BLaER1 (cell line): Measurements from ENCODE around the gene CYP2J2.
"Not testable (repeated sequence)": the region's sequence is repeated elsewhere in the genome, so short reads cannot be mapped to it uniquely, and the experiment has no call there.

Experiments used
- H3K27ac ChIP-seq: shearing (Covaris generic); formaldehyde crosslinking; 2 replicates; pipeline ENCODE4 v1.8.1; 2022
- H3K27me3 ChIP-seq: shearing (Covaris generic); formaldehyde crosslinking; 2 replicates; pipeline ENCODE4 v1.8.1; 2022
- H3K36me3 ChIP-seq: shearing (Covaris generic); formaldehyde crosslinking; 2 replicates; pipeline ENCODE4 v1.8.1; 2022
- H3K4me1 ChIP-seq: shearing (Covaris generic); formaldehyde crosslinking; 2 replicates; pipeline ENCODE4 v1.8.1; 2022
- H3K4me2 ChIP-seq: shearing (Covaris generic); formaldehyde crosslinking; 2 replicates; pipeline ENCODE4 v1.8.1; 2022
- H3K4me3 ChIP-seq: shearing (Covaris generic); formaldehyde crosslinking; 2 replicates; pipeline ENCODE4 v1.8.1; 2022
- H3K9ac ChIP-seq: shearing (Covaris generic); formaldehyde crosslinking; 2 replicates; pipeline ENCODE4 v1.8.1; 2022
- H3K9me3 ChIP-seq: shearing (Covaris generic); formaldehyde crosslinking; 2 replicates; pipeline ENCODE4 v1.8.1; 2022
- H4K20me1 ChIP-seq: shearing (Covaris generic); formaldehyde crosslinking; 2 replicates; pipeline ENCODE4 v1.8.1; 2022
- Cebpa-rat ChIP-seq: shearing (Covaris generic); IDR thresholded peaks from 2 replicates; pipeline ENCODE4 v1.8.1; 2022

The CYP2J2 gene, protein sequence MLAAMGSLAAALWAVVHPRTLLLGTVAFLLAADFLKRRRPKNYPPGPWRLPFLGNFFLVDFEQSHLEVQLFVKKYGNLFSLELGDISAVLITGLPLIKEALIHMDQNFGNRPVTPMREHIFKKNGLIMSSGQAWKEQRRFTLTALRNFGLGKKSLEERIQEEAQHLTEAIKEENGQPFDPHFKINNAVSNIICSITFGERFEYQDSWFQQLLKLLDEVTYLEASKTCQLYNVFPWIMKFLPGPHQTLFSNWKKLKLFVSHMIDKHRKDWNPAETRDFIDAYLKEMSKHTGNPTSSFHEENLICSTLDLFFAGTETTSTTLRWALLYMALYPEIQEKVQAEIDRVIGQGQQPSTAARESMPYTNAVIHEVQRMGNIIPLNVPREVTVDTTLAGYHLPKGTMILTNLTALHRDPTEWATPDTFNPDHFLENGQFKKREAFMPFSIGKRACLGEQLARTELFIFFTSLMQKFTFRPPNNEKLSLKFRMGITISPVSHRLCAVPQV

DNA sequence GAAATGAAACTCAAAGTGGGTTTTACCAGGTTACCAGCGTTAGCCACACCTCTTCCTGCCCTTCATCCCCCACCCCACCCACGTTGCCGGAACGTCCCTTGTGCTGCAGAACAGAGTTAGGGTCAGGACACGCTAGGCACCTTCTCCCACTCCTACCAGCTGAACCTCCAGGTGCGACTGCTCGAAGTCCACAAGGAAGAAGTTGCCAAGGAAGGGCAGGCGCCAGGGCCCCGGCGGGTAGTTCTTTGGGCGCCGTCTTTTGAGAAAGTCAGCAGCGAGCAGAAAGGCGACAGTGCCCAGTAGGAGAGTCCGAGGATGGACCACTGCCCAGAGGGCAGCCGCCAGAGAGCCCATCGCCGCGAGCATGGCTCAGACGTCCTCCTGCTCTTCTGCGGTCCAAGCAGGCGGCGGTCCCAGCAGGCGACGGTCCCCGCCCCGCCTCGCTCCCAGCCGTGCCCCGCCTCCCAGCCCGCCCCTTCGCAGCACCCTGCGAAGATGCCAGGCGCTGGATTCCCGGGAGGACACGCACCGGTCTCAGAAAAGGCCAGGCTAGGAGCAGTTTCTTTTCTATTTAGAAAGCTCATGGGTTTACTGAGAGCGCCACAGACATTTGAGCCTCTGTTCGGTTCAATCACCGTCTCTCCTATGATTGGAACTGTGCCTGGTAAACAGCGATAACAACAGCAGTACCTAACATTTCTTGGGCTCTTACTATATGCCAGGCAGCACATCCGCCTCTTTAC lies at the start of gene CYP2J2:
Gene CYP2J2, minus strand, starts transcription at position 393 of the 743 bp plus-strand sequence. Its CDS starts 27 bp downstream, at position 366.
- H3K27me3 ChIP-seq = peaks cover 11% of the 10 kb centered on the region; the same call in 1 of the 2 replicates
- H3K4me3 ChIP-seq = peak within 1 kb of the TSS; percentile 56
- H3K9me3 ChIP-seq = peaks cover 6% of the 10 kb centered on the region; the same call in 1 of the 2 replicates
- no peak within 1 kb of the TSS for H3K9ac ChIP-seq
- no peaks in the 10 kb centered on the region for H4K20me1 ChIP-seq
- no peaks in the 10 kb centered on the region for H3K36me3 ChIP-seq
- no peak within 1 kb of the TSS for H3K27ac ChIP-seq
- H3K4me1 ChIP-seq = no peaks in the 10 kb centered on the region
- peak within 1 kb of the TSS; percentile 63 for H3K4me2 ChIP-seq
- no peak for TF ChIP-seq Cebpa-rat

DNA sequence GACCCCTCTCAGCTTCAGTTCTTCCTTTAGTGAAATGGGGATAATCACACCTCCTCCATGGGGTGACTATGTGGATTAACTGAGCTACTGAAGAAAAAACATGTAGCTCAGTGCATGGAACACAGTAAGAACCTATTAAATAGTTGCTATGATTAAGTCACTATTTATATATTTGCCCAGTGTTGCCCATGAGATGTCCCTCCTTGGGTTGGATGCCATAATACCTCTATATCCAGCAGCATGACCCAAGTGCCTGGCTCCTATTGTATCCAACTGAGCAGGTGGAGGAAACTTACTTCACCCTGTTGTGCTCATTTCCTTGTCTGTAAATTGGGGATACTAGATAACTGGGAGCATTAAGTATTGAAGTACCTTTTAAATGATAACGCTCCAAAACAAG lies 47.1 kb upstream of the CYP2J2 start:
- H3K27me3 ChIP-seq = no peaks in the 10 kb centered on the region
- no peaks in the 10 kb centered on the region for H4K20me1 ChIP-seq
- no peak overlapping the region for H3K4me3 ChIP-seq
- no peaks in the 10 kb centered on the region for H3K9me3 ChIP-seq
- no peak overlapping the region for H3K27ac ChIP-seq
- H3K36me3 ChIP-seq = no peaks in the 10 kb centered on the region
- H3K4me1 ChIP-seq = no peaks in the 10 kb centered on the region
- H3K9ac ChIP-seq = no peak overlapping the region
- no peak for TF ChIP-seq Cebpa-rat
- H3K4me2 ChIP-seq = no peak overlapping the region

DNA sequence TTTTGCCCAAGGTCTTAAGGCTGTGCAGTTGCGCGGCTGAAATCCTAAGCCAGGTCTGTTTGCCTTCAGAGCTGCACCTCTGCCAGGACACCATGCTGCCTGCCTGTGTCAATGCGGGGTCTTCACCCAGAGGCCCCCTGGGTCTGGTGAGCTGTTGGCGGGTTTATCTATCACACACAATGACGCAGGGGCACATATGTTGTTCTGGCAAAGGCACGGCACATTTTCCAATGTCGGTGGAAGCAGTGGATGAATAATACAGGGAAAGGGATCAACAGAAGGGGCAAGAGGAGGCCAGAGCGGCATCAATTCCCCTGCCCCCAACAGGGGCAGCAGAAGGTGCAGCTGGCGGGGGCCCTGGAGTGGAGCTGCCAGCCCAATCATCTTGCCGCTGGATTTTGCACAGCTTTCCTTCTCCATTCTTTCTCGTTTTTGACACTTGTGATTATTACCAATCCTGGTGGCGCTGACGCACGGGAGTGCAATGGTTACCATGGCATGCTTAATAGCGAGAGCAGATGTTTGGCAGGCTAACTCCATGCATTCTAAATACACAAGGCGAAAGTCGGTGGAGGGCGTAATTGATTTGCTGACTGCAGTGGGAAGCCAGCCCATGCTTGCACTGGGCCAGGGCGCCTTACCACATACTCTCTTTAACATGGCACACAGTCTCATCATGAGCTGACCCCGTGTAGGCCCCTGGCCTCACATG lies 45.8 kb upstream of the CYP2J2 start:
- Histone ChIP-seq H4K20me1 (no peaks in the 10 kb centered on the region), H3K4me2 (no peak overlapping the region), H3K4me1 (peaks cover 5% of the 10 kb centered on the region), H3K4me3 (no peak overlapping the region), H3K9me3 (no peaks in the 10 kb centered on the region), H3K9ac (no peak overlapping the region), H3K27ac (no peak overlapping the region), H3K36me3 (no peaks in the 10 kb centered on the region), H3K27me3 (no peaks in the 10 kb centered on the region)
- TF ChIP-seq Cebpa-rat = no peak

DNA sequence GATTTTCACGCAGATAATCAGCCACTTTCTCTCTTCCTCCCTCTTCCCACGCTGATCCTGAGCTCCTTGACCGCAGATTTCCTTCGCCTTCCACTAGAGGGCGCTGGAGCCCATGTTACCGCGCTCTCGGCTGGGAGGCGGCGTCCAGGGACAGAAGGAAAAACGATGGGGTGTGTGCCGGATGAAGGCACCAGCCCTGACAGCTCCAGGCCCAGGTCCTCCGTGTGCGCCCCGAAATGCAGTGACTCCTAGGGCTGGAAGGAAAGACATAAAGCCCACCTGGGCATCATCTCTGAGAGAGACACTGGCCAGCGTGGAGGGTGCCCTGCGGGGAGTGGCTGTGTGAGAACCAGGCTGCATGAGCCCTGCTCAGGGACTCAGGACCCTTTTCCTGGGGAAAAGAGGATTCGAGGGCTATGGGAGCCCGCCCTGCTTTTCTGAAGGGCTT lies 44.9 kb upstream of the CYP2J2 start:
- no peak overlapping the region for H3K9ac ChIP-seq
- no peak overlapping the region for H3K27ac ChIP-seq
- H3K36me3 ChIP-seq = no peaks in the 10 kb centered on the region
- no peak overlapping the region for H3K4me3 ChIP-seq
- H3K4me2 ChIP-seq = no peak overlapping the region
- H4K20me1 ChIP-seq = no peaks in the 10 kb centered on the region
- no peaks in the 10 kb centered on the region for H3K27me3 ChIP-seq
- no peak for TF ChIP-seq Cebpa-rat
- H3K9me3 ChIP-seq = no peaks in the 10 kb centered on the region
- peaks cover 11% of the 10 kb centered on the region for H3K4me1 ChIP-seq

DNA sequence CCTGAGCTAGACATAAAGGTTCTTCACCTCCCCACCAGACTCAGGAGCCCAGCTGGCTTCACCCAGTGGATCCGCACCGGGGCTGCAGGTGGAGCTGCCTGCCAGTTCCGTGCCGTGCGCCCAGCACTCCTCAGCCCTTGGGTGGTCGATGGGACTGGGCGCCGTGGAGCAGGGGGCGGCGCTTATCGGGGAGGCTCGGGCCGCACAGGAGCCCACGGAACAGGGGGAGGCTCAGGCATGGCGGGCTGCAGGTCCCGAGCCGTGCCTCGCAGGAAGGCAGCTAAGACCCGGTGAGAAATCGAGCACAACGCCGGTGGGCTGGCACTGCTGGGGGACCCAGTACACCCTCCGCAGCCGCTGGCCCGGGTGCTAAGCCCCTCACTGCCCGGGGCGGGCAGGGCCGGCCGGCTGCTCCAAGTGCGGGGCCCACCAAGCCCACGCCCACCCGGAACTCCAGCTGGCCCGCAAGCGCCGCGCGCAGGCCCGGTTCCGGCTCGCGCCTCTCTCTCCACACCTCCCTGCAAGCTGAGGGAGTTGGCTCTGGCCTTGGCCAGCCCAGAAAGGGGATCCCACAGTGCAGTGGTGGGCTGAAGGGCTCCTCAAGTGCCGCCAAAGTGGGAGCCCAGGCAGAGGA lies 43.1 kb upstream of the CYP2J2 start:
- not testable (repeated sequence) for H3K27ac ChIP-seq, H3K4me3 ChIP-seq, H3K9ac ChIP-seq, H3K9me3 ChIP-seq, H3K27me3 ChIP-seq, H3K4me2 ChIP-seq, H3K36me3 ChIP-seq, H4K20me1 ChIP-seq
- H3K4me1 ChIP-seq = peaks cover 11% of the 10 kb centered on the region

DNA sequence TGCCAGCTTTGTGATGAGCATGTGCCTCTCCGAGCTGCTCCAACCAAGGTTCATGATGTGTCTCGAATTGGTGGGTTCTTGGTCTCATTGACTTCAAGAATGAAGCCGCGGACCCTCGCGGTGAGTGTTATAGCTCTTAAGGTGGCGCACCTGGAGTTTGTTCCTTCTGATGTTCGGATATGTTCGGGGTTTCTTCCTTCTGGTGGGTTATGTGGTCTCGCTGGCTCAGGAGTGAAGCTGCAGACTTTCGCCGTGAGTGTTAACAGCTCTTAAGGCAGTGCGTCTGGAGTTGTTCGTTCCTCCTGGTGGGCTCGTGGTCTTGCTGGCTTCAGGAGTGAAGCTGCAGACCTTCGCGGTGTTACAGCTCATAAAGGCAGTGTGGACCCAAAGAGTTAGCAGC lies 42.2 kb upstream of the CYP2J2 start:
- not testable (repeated sequence) for H3K4me2 ChIP-seq, H3K36me3 ChIP-seq, H4K20me1 ChIP-seq, H3K27me3 ChIP-seq, H3K9me3 ChIP-seq, H3K27ac ChIP-seq, H3K9ac ChIP-seq, H3K4me3 ChIP-seq
- H3K4me1 ChIP-seq = peaks cover 11% of the 10 kb centered on the region

DNA sequence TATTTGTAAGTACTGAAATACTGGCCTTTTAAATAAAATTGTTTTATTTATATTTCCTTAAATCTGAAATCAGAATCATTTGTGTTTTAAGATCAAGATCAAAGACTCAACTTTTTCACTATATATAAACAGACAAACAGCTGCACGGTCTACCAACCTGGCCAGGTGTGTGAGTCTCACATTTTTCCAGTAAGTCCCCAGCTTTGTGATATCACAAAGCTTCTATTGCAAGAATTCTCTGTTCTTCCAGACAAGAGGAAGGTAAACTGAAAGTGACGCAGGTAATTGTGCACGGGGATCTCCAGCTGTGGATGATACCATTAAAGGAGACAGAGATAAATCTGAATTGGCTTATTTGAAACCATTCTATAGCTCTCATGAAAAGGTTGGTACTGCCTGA lies 41.2 kb upstream of the CYP2J2 start:
- H3K4me1 ChIP-seq = peaks cover 11% of the 10 kb centered on the region
- H3K27me3 ChIP-seq = no peaks in the 10 kb centered on the region
- 0 out of 2 replicates have a peak overlapping the region, but pooled peaks have one; percentile 18 for H3K4me2 ChIP-seq
- H3K27ac ChIP-seq = no peak overlapping the region
- no peaks in the 10 kb centered on the region for H4K20me1 ChIP-seq
- no peak overlapping the region for H3K4me3 ChIP-seq
- H3K9me3 ChIP-seq = no peaks in the 10 kb centered on the region
- no peak overlapping the region for H3K9ac ChIP-seq
- TF ChIP-seq Cebpa-rat = no peak
- no peaks in the 10 kb centered on the region for H3K36me3 ChIP-seq

DNA sequence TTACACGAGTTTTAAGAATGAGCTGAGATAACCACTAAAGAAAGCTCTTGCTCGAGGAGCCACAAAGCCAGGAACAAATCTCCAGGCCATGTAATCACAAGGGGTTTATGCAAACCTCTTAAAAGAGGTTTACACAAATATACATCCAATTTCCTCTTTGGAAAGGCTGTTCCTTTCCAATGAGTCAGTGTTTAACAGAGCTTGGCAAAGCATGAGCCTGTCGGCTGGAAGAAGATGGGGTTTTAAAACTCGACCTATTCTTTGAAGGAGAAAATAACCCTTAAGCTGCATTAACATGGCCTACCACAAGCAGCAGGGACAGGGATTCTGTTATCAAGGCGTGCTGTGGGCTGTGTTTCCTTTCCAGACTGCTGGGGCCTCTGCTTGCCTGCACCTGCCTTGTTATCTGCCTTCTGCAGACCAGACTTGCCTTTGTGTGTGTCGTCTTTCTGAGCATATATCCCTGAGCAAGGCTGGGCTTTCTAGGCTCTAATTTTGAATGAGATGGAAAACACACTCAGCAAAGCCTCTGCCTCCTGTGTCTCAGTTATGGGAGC lies 40.6 kb upstream of the CYP2J2 start:
- H3K4me1 ChIP-seq = peaks cover 11% of the 10 kb centered on the region
- H3K9ac ChIP-seq = no peak overlapping the region
- no peak for TF ChIP-seq Cebpa-rat
- no peaks in the 10 kb centered on the region for H4K20me1 ChIP-seq
- no peaks in the 10 kb centered on the region for H3K27me3 ChIP-seq
- no peak overlapping the region for H3K27ac ChIP-seq
- H3K36me3 ChIP-seq = no peaks in the 10 kb centered on the region
- H3K9me3 ChIP-seq = no peaks in the 10 kb centered on the region
- no peak overlapping the region for H3K4me3 ChIP-seq
- peak overlapping the region; percentile 18; the same call in 1 of the 2 replicates for H3K4me2 ChIP-seq

DNA sequence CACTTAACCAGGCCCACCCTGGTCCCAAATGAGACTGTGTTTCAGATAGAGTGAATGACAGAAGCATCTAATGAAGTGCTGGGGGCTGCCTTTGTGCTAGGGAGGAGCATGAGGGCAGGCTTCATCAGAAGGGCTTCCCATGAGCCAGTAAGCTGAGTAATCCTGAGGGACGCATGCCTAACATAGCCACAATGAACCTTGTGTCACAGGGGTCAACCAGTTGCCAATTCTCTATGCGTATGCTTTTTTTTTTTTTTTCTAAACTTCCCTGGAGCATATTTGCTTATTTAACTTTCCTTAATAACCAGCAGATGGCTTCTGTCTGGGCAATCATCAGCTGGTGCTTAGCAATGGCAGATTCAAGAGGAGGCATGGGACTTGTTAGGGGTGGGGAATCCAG lies 25.5 kb upstream of the CYP2J2 start:
- Histone ChIP-seq H3K9ac (no peak overlapping the region), H4K20me1 (no peaks in the 10 kb centered on the region), H3K4me3 (no peak overlapping the region), H3K36me3 (no peaks in the 10 kb centered on the region), H3K4me1 (no peaks in the 10 kb centered on the region), H3K27ac (no peak overlapping the region), H3K9me3 (no peaks in the 10 kb centered on the region), H3K4me2 (no peak overlapping the region), H3K27me3 (no peaks in the 10 kb centered on the region)
- TF ChIP-seq Cebpa-rat = no peak
